ENCODE measurements around the gene EMC10.

GRCh38 chr19:50511069-50511822 lies 34.9 kb downstream of the EMC10 start, which contains the start of gene JOSD2:
- TF ChIP-seq, protein P1, sequence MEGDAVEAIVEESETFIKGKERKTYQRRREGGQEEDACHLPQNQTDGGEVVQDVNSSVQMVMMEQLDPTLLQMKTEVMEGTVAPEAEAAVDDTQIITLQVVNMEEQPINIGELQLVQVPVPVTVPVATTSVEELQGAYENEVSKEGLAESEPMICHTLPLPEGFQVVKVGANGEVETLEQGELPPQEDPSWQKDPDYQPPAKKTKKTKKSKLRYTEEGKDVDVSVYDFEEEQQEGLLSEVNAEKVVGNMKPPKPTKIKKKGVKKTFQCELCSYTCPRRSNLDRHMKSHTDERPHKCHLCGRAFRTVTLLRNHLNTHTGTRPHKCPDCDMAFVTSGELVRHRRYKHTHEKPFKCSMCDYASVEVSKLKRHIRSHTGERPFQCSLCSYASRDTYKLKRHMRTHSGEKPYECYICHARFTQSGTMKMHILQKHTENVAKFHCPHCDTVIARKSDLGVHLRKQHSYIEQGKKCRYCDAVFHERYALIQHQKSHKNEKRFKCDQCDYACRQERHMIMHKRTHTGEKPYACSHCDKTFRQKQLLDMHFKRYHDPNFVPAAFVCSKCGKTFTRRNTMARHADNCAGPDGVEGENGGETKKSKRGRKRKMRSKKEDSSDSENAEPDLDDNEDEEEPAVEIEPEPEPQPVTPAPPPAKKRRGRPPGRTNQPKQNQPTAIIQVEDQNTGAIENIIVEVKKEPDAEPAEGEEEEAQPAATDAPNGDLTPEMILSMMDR (IDR thresholded peaks at IDR 0.05; ENCODE audit: low read depth, low read length, missing input control): no peak
- peak; percentile 60 for TF ChIP-seq REST (IDR thresholded peaks at IDR 0.05)
- TF ChIP-seq GABPA (IDR thresholded peaks at IDR 0.05 in 1 of 2, conservative IDR thresholded peaks at IDR 0.05 in 1 of 2): peak; percentile 87 to 97
- TF ChIP-seq, protein P2, sequence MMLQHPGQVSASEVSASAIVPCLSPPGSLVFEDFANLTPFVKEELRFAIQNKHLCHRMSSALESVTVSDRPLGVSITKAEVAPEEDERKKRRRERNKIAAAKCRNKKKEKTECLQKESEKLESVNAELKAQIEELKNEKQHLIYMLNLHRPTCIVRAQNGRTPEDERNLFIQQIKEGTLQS (IDR thresholded peaks at IDR 0.05): no peak
- TF ChIP-seq YY1 (IDR thresholded peaks at IDR 0.05): peak; percentile 85
- TF ChIP-seq, protein P3, sequence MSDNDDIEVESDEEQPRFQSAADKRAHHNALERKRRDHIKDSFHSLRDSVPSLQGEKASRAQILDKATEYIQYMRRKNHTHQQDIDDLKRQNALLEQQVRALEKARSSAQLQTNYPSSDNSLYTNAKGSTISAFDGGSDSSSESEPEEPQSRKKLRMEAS (IDR thresholded peaks at IDR 0.05): peak; percentile 94
- peak; percentile 21 to 37 for TF ChIP-seq JUND (IDR thresholded peaks at IDR 0.05)
- peak; percentile 99 for TF ChIP-seq ZBTB33 (IDR thresholded peaks at IDR 0.05)
- no peak for TF ChIP-seq TAF1 (conservative IDR thresholded peaks at IDR 0.05)
- TF ChIP-seq RAD21 (IDR thresholded peaks at IDR 0.05): no peak
